Testis (tissue), 2 donors: ENCODE results near the gene VAMP1.

Source experiments
- CTCF ChIP-seq, 3 experiments: fragments of 450-650 bp in 2 of 3; fragments of 200-600 bp in 1 of 3; sonication (generic) in 1 of 3; IDR thresholded peaks; one replicate each; pipeline ENCODE4 v1.5.1; 2016 to 2019; ENCODE audit warnings: antibody characterized with exemption in 3 of 3, mild to moderate bottlenecking in 2 of 3, moderate library complexity in 1 of 3
- POLR2A ChIP-seq: fragments of 450-650 bp; IDR thresholded peaks from one replicate; pipeline ENCODE4 v1.6.1; 2017; ENCODE audit warnings: antibody characterized with exemption, mild to moderate bottlenecking, moderate library complexity

GRCh38 chr12:6459004-6459337, 11.5 kb downstream of the VAMP1 start:
- no peak for TF ChIP-seq CTCF (IDR thresholded peaks at IDR 0.05)
- no peak for TF ChIP-seq POLR2A
